MM.1S (cell line): ENCODE results near the gene NRN1L.
A peak's percentile ranks its signal among the peaks of the same experiment; 100 is the strongest.

Experiments
- EZH2 ChIP-seq: fragments of 300-600 bp; sonication (generic); optimal IDR thresholded peaks from 2 replicates; pipeline ENCODE3; 2017; ENCODE audit warnings: low read depth, mild to moderate bottlenecking, antibody characterized with exemption, low read length, mixed read lengths
- EZH2phosphoT487 ChIP-seq: fragments of 300-600 bp; sonication (generic); IDR thresholded peaks from 2 replicates; pipeline ENCODE4 v1.6.1; 2018; ENCODE audit warnings: antibody characterized with exemption, low read length
- TF ChIP-seq, protein P1 (sequence below): fragments of 300-600 bp; sonication (generic); IDR thresholded peaks from 2 replicates; pipeline ENCODE4 v1.5.1; 2016; ENCODE audit warnings: antibody characterized with exemption, low read length, mixed read lengths

- TF ChIP-seq EZH2phosphoT487 (no peak), EZH2 (no peak)
- TF ChIP-seq, protein P1, sequence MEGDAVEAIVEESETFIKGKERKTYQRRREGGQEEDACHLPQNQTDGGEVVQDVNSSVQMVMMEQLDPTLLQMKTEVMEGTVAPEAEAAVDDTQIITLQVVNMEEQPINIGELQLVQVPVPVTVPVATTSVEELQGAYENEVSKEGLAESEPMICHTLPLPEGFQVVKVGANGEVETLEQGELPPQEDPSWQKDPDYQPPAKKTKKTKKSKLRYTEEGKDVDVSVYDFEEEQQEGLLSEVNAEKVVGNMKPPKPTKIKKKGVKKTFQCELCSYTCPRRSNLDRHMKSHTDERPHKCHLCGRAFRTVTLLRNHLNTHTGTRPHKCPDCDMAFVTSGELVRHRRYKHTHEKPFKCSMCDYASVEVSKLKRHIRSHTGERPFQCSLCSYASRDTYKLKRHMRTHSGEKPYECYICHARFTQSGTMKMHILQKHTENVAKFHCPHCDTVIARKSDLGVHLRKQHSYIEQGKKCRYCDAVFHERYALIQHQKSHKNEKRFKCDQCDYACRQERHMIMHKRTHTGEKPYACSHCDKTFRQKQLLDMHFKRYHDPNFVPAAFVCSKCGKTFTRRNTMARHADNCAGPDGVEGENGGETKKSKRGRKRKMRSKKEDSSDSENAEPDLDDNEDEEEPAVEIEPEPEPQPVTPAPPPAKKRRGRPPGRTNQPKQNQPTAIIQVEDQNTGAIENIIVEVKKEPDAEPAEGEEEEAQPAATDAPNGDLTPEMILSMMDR, result peak; percentile 79
Observed at GRCh38 chr16:67841816-67842508, 42.7 kb upstream of the NRN1L start, which contains the start of gene THAP11.
